ENCODE results near the gene ARHGAP42. TPM values are rescaled to one million over a fixed set of nuclear protein-coding genes. Genes with fewer than 3 reads are reported as not detected.

The ARHGAP42 gene
- total RNA-seq, 4 donors from 2014 or later, result 5.1 to 10.6 (median 8.0) TPM

DNA sequence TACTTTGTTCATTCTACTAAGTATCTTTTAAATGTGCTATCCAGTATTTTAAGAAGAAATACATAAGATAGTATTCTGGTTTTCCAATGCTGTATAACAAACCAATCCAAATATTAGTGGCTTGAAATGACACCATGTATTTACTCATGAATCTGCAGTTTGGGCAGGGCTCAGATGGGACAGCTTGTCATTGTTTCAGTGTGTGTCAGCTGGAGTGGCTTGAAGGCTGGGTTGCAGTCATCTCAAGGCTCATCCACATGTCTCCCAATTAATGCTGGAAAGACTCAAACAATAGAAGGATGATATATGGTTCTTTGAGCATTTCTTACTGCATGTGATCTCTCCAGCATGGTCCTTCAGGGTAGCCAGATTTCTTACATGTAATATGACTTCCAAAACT is 146.2 kb downstream of the ARHGAP42 start:
- intact Hi-C loops (cut with DNase I), result no loop called here
- H3K9me3 ChIP-seq, result no peaks in the 10 kb centered on the region
- H3K4me3 ChIP-seq, result no peak overlapping the region
- TF ChIP-seq POLR2A (IDR thresholded peaks at IDR 0.05; ENCODE audit: low read depth), result no peak
- TF ChIP-seq POLR2AphosphoS5 (IDR thresholded peaks at IDR 0.05), result no peak
- TF ChIP-seq, protein P1, sequence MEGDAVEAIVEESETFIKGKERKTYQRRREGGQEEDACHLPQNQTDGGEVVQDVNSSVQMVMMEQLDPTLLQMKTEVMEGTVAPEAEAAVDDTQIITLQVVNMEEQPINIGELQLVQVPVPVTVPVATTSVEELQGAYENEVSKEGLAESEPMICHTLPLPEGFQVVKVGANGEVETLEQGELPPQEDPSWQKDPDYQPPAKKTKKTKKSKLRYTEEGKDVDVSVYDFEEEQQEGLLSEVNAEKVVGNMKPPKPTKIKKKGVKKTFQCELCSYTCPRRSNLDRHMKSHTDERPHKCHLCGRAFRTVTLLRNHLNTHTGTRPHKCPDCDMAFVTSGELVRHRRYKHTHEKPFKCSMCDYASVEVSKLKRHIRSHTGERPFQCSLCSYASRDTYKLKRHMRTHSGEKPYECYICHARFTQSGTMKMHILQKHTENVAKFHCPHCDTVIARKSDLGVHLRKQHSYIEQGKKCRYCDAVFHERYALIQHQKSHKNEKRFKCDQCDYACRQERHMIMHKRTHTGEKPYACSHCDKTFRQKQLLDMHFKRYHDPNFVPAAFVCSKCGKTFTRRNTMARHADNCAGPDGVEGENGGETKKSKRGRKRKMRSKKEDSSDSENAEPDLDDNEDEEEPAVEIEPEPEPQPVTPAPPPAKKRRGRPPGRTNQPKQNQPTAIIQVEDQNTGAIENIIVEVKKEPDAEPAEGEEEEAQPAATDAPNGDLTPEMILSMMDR (IDR thresholded peaks at IDR 0.05), result no peak
- no peak for TF ChIP-seq EP300 (IDR thresholded peaks at IDR 0.05)
- DNase-seq (ENCODE audit: extremely low spot score), result no peak
- H3K27me3 ChIP-seq, result no peaks in the 10 kb centered on the region
- no peaks in the 10 kb centered on the region for H3K36me3 ChIP-seq
- H3K4me1 ChIP-seq, result peaks cover 19 to 32% (median 27%) of the 10 kb centered on the region in 4 donors
- H3K27ac ChIP-seq (replicated peaks in 1 of 4), result no peak overlapping the region

DNA sequence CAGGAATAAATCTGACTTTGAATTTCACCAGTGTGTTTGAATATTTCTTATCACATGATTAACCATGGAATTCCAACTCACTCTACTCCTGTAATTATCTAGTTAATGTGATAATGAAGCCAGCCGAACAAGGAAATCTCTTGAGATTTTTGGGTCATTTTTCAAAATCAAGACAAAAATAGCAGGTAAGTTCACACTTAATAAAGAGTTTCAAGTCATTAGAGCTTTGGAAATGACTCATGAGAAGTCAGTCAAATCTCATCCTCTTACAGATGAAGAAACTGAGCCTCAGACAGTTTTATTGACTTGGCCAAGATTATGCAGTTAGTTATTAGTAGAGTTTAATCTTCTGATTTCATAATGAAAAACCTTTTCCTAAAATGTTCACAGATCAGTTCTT is 148.8 kb downstream of the ARHGAP42 start:
- H3K36me3 ChIP-seq, result no peaks in the 10 kb centered on the region
- H3K27ac ChIP-seq (replicated peaks in 1 of 4), result no peak overlapping the region
- TF ChIP-seq EP300 (IDR thresholded peaks at IDR 0.05) (no peak), POLR2A (IDR thresholded peaks at IDR 0.05; ENCODE audit: low read depth) (no peak), POLR2AphosphoS5 (IDR thresholded peaks at IDR 0.05) (no peak)
- TF ChIP-seq, protein P1 (IDR thresholded peaks at IDR 0.05), result no peak
- 77% methylated on average over 1 of the region's 1 CpG for WGBS
- no peak overlapping the region for H3K4me3 ChIP-seq
- intact Hi-C loops (cut with DNase I), result no loop called here
- no peak for DNase-seq (ENCODE audit: extremely low spot score)
- no peaks in the 10 kb centered on the region for H3K9me3 ChIP-seq
- H3K27me3 ChIP-seq, result no peaks in the 10 kb centered on the region
- H3K4me1 ChIP-seq, result peaks cover 16 to 27% (median 20%) of the 10 kb centered on the region in 4 donors

DNA sequence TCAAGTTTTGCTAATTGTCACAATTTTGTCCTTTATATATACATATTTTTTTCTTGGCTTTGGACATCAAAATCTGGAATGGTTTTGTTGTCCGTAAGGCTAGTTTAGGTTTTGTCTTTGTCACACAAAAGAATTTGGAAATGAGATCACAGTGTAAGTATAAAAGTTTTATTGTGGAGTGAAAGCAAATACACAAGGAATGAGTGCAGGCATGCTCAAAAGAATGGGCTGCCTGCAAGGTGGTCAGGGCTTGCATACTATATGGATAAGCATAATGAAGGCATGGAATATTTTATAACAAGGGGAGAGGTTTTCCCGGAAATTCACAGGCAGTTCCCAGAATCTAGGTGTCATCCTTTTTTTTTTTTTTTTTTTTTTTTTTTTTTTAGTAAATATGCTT is 150.2 kb downstream of the ARHGAP42 start:
- no peaks in the 10 kb centered on the region for H3K36me3 ChIP-seq
- H3K27ac ChIP-seq (replicated peaks in 1 of 4), result no peak overlapping the region
- 88% methylated on average over 2 of the region's 2 CpGs for WGBS
- intact Hi-C loops (cut with DNase I), result no loop called here
- DNase-seq (ENCODE audit: extremely low spot score), result no peak
- no peaks in the 10 kb centered on the region for H3K27me3 ChIP-seq
- TF ChIP-seq POLR2A (IDR thresholded peaks at IDR 0.05; ENCODE audit: low read depth) (no peak), POLR2AphosphoS5 (IDR thresholded peaks at IDR 0.05) (no peak)
- TF ChIP-seq, protein P1 (IDR thresholded peaks at IDR 0.05), result no peak
- no peaks in the 10 kb centered on the region for H3K9me3 ChIP-seq
- H3K4me1 ChIP-seq, result peaks cover 2 to 13% (median 6%) of the 10 kb centered on the region in 4 donors
- no peak overlapping the region for H3K4me3 ChIP-seq

DNA sequence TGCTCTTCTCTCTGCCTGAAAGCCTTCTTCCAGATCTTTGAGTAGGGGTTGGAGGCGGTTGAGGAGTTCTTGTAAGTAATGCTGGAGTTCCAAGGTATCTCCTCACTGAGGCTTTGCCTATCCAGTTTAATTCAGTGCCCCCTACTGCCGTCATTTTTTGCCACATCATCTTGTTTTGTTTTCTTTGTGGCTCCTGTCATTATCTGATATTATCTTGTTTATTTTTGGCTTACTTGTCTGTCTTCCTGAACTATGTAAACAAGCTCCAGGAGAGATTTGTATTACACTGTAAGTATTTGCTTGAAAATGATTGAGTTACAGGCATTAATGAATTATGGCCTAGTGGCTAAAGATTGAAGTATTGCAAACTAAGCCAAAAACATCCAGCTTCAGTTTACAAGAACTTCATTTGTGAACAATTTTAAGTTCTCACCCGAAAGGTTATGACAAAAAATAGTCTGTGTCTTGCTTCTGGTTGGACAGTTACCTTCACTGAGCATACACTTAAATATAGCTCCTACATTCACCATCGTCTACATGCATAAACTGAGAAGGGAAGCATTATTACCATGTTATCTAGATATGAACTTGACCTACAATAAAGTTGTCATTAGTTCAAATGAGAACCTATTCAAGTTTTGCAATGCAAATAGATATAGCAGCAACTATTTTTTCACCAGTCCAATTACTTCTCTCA is 154.8 kb downstream of the ARHGAP42 start:
- intact Hi-C loops (cut with DNase I), result no loop called here
- H3K27ac ChIP-seq (replicated peaks in 1 of 4), result no peak overlapping the region
- H3K4me1 ChIP-seq, result no peaks in the 10 kb centered on the region
- H3K36me3 ChIP-seq, result no peaks in the 10 kb centered on the region
- no peak overlapping the region for H3K4me3 ChIP-seq
- H3K27me3 ChIP-seq, result no peaks in the 10 kb centered on the region
- no peaks in the 10 kb centered on the region for H3K9me3 ChIP-seq
- no peak for DNase-seq (ENCODE audit: extremely low spot score)
- no peak for TF ChIP-seq POLR2AphosphoS5 (IDR thresholded peaks at IDR 0.05)
- no peak for TF ChIP-seq EP300 (IDR thresholded peaks at IDR 0.05)
- WGBS, result 90% methylated on average over 4 of the region's 4 CpGs

DNA sequence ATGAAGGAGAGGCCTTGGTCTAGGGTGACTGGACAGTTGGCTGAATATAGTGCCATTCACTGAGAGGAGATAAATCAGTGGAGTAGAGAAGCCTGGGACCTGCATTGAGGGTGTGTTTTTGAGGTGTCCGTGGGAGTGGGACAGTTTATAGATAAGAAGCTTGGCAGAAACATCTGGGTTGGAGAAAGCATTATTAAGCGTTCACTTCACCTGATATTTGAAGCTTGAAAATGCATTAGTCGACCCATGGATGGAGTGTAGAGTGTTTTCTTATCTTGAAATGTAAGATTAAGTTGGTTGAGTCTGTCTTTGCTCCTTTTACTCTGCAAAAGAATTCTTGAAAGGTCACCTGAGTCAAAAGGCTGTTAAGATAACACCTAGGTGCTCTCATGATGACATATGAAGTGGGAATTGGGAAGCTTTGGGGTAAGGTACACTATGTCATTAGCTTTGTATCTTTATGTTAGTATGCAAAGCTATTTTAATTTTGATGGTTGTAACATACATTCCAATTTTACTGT is 160.7 kb downstream of the ARHGAP42 start:
- no peaks in the 10 kb centered on the region for H3K9me3 ChIP-seq
- peaks cover 0 to 17% (median 3%) of the 10 kb centered on the region in 4 donors for H3K4me1 ChIP-seq
- no peak overlapping the region for H3K27ac ChIP-seq (replicated peaks in 1 of 4)
- H3K4me3 ChIP-seq, result no peak overlapping the region
- no peak for DNase-seq (ENCODE audit: extremely low spot score)
- intact Hi-C loops (cut with DNase I), result no loop called here
- no peaks in the 10 kb centered on the region for H3K27me3 ChIP-seq
- 50% methylated on average over 3 of the region's 3 CpGs for WGBS
- no peaks in the 10 kb centered on the region for H3K36me3 ChIP-seq
- TF ChIP-seq POLR2AphosphoS5 (IDR thresholded peaks at IDR 0.05), result no peak
- no peak for TF ChIP-seq EP300 (IDR thresholded peaks at IDR 0.05)
- TF ChIP-seq, protein P1 (IDR thresholded peaks at IDR 0.05), result no peak
- TF ChIP-seq POLR2A (IDR thresholded peaks at IDR 0.05; ENCODE audit: low read depth), result no peak
